ENCODE results near the gene WDR18.

DNA sequence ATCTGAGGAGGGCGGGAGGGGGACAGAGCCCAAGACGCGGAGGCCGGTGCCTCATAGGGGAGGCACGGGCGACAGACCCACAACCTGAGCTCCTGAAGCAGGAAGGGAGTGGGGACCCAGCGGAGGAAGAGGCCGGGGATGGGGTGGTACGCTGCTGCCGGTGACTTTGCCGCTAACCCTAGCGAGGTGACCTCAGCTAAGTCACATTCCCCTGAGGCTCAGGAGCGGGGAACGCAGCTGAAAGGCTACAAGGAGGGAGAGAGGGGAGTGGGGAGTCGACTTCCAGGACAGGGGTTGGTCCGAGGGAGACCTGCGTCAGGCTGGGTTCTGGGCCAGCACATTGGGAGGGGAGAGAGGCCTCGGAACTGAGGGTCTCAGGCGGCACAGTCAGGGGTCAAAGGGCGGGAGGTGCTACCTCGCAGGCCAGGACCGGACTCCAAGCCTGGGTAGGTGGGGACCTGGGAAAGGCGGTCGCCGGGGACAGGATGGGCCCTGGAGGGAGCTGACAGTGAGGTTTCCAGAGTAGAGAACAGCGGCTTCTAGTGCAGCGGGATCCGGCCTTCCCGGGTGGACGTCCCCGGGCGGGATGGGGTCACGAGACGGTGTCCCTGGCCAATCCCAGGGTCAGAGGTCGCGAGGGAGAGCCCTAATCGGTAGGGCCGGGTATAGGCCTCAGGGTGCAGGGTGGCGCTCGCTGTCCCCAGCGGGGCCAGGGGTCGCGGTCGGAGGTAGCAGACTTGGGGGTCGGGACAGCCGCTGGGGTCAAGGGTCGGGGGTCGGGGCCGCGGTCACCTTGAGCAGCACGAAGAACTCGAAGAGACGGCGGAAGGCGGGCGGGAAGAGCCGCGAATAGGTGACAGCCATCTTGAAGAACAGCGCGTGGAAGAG lies 36.1 kb downstream of the WDR18 start:
- TF ChIP-seq, protein P1, sequence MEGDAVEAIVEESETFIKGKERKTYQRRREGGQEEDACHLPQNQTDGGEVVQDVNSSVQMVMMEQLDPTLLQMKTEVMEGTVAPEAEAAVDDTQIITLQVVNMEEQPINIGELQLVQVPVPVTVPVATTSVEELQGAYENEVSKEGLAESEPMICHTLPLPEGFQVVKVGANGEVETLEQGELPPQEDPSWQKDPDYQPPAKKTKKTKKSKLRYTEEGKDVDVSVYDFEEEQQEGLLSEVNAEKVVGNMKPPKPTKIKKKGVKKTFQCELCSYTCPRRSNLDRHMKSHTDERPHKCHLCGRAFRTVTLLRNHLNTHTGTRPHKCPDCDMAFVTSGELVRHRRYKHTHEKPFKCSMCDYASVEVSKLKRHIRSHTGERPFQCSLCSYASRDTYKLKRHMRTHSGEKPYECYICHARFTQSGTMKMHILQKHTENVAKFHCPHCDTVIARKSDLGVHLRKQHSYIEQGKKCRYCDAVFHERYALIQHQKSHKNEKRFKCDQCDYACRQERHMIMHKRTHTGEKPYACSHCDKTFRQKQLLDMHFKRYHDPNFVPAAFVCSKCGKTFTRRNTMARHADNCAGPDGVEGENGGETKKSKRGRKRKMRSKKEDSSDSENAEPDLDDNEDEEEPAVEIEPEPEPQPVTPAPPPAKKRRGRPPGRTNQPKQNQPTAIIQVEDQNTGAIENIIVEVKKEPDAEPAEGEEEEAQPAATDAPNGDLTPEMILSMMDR (conservative IDR thresholded peaks at IDR 0.05; ENCODE audit: low read depth, low read length): no peak
- no peak for TF ChIP-seq RFX5 (IDR thresholded peaks at IDR 0.05; ENCODE audit: low read depth, low read length)
- no peak for TF ChIP-seq RAD21 (IDR thresholded peaks at IDR 0.05; ENCODE audit: low read length)
- no peak for TF ChIP-seq USF2 (IDR thresholded peaks at IDR 0.05; ENCODE audit: low read depth, low read length)
- TF ChIP-seq POLR2A (IDR thresholded peaks at IDR 0.05; ENCODE audit: low read depth, low read length): no peak
- TF ChIP-seq MXI1 (IDR thresholded peaks at IDR 0.05; ENCODE audit: borderline replicate concordance, low read depth, low read length): no peak; the same call in 1 of the 2 replicates
- TF ChIP-seq BHLHE40 (IDR thresholded peaks at IDR 0.05; ENCODE audit: low read depth, low read length): no peak
- no peak for TF ChIP-seq ELK1 (IDR thresholded peaks at IDR 0.05; ENCODE audit: borderline replicate concordance, low read depth, low read length)
- TF ChIP-seq SMC3 (IDR thresholded peaks at IDR 0.05; ENCODE audit: low read depth, low read length): no peak
